GM12892 (cell line): ENCODE data around the gene KIF25.

Source experiments
- POLR2A ChIP-seq: IDR thresholded peaks from 2 replicates; pipeline ENCODE4 v1.6.1; 2011; ENCODE audit warnings: low read depth, low read length, control low read depth
- POLR2AphosphoS5 ChIP-seq: IDR thresholded peaks from 2 replicates; pipeline ENCODE4 v1.6.1; 2011; ENCODE audit warnings: low read depth, low read length, control low read depth
- TAF1 ChIP-seq: IDR thresholded peaks from 2 replicates; pipeline ENCODE4 v1.6.1; 2011; ENCODE audit warnings: low read depth, mild to moderate bottlenecking, control low read depth, low read length, borderline replicate concordance

DNA sequence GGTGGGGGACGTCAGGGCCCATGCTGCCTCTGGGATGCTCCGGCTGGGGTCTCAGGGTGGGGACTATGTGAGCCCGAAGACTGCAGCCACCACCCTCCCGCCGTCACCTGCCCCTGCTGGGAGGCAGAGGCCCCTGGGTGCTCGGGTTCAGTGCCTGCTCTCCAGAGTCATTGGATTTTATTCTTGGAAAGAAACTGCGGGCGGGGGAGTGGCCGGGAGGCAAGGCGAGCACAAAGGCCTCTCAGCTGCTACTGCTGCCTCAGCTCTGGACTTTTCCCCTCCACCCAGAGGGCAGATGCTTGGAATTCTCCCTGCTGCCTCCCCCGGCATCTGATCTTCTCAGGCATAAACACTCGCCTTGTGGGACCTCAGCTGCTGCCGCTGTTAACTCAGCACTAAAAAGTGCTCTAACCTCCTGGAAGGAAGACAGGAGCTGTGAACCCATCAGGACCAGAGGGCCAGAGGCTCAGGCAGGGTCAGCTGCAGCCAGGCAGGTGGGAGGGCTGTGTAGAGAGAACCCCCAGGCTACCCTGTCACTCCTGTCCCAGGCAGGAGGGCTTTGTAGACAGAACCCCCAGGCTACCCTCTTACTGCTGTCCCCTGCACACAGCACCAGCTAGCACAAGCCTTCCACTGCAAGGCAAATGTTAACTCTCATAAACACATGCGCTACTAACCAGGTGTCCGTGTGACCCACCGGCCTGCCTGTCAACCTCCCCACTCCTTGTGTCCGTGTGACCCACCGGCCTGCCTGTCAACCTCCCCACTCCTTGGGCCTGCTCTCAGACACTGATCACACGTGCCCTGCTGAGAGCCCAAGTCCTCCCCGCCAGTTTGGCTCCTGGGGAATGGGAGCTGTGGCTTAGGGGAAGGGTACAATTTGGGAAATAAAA, 90.9 kb downstream of the KIF25 start:
- TF ChIP-seq POLR2A (no peak), POLR2AphosphoS5 (no peak), TAF1 (no peak)
